ENCODE results near the gene FAM117B. TPM values are rescaled to one million over a fixed set of nuclear protein-coding genes. Genes with fewer than 3 reads are reported as not detected.

FAM117B gene
- total RNA-seq, 4 donors from 2014 or later = 9.6 to 16.1 (median 11.6) TPM

DNA sequence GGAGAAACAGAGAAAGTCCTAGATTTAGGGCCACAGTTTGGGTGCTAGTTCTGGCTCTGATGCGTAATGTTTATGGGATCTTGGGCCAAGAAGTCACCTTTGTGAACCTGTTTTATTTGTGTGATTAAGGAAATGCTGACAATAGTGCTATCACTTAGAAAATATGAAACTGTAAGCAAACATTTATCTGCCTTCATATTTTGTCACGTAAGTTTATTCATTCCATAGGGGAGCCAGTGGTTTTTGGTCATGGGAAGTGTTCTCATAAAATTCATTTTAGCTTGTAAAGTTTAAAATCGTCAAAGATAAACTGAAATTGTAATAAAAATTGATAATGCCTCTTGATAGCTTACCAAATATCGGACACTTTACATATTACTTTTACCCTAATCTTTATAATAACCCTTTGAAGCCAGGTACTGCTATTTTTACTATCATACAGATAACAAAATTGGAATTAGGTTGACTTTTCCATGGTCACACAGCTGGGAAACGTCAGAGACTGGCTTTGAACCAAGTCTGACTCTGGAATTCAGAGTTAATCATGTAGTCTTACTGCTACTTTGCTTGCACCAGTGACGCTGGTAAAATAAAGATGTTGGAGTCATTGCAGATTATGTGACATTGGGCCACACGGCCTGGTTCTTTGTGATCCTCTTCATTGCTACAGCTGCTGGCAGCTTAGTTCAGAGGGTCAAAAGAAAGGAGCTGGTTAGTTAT lies 137.1 kb downstream of the FAM117B start:
- TF ChIP-seq CTCF (IDR thresholded peaks at IDR 0.05; ENCODE audit: low read depth) = no peak

GRCh38 chr2:202773301-202773973 lies 138.7 kb downstream of the FAM117B start:
- TF ChIP-seq CTCF (IDR thresholded peaks at IDR 0.05; ENCODE audit: low read depth) = no peak

GRCh38 chr2:202774104-202774503 lies 139.3 kb downstream of the FAM117B start:
- TF ChIP-seq CTCF (IDR thresholded peaks at IDR 0.05; ENCODE audit: low read depth) = no peak

GRCh38 chr2:202778217-202778616 lies 143.4 kb downstream of the FAM117B start:
- TF ChIP-seq CTCF (IDR thresholded peaks at IDR 0.05; ENCODE audit: low read depth) = no peak

GRCh38 chr2:202780514-202781021 lies 145.8 kb downstream of the FAM117B start:
- no peak for TF ChIP-seq CTCF (IDR thresholded peaks at IDR 0.05; ENCODE audit: low read depth)

DNA sequence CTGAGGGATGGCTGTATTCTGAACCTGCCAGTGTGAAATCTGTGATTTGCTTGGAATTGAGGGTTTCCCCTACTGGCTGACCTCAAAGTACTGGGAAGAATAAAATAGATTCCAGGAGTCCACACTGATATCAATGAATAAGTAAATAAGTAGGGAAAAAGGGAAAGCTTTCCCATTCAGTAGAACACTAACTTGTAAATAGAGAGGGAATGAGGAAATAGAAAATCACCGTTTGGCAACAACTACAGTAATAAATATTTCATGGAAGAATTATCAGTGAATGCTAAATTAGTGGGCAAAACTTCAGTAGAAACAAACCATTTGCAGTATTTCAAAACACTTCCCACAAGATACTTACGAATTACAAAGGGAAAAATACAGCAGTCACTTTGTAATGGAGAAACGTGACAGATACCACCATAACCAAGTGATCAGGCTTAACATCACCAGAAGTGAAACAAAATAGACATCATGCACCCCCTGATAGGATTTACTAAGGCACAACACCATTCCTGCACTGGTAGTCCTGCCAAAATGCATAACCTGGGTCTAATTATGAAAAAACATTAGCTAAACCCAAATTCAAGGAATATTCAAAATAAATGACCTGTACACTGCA lies 148.3 kb downstream of the FAM117B start:
- no peak for TF ChIP-seq CTCF (IDR thresholded peaks at IDR 0.05; ENCODE audit: low read depth)

DNA sequence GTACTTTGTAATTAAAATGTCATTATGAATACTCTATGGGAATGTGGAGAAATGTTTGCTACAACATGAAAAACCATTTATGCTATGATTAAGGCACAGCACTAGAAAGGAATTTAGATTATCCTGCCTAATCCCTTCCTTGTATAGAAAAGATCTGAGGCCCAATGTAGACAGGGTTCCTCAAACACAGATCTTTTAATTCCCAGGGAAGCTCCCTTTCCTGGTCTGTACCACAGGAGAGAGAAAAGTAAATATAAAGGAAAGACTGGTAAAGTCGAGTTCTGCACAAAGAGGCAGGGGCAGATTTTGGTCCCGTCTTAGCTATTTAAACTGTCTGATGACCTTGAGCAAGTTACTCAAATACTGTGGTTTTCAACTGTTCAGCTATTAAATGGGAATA lies 152.1 kb downstream of the FAM117B start:
- no peak for TF ChIP-seq CTCF (IDR thresholded peaks at IDR 0.05; ENCODE audit: low read depth)
